ENCODE data around the gene IRF3. TPM values are rescaled to one million over a fixed set of nuclear protein-coding genes. Genes with fewer than 3 reads are reported as not detected.
A peak's percentile ranks its signal among the peaks of the same experiment; 100 is the strongest.

IRF3 gene
- polyA plus RNA-seq, 3 donors = 29.8 to 115 (median 41.1) TPM

DNA sequence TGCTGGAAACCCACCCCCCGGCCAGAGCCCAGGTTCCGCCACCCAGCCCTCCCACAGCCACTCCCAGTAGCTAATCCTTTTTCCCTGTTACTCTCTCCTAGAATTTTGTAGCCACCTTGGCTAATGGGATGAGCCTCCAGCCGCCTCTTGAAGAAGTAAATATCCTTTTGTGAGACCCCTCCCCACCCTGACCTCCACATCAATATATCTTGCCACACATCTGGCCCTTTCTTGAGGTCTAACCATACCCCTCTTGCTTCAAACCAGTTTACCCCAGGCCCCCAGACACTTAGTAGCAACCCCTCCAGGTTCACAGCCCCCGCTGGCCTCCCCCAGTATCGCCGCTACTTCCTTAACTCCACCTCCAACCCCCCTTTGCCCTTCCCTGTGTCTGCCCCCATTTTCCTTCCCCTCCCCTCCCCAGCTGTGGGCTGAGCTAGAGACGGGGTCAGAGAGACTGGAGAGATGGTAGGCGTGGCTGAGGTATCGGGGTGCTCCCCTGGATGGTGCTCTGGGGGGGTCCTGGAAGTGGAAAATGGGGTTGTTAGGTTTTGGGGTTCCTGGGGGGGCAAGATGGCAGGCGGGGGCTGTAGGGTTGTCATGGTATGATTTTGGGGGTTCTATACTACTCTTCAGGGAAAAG is 14.2 kb upstream of the IRF3 start:
- peaks cover 27 to 38% of the 10 kb centered on the region in 2 donors for H3K36me3 Mint-ChIP-seq
- peaks cover 24 to 38% of the 10 kb centered on the region in 2 donors for H3K4me1 ChIP-seq (ENCODE audit: control insufficient read depth in 1 of 2, insufficient read depth in 2 of 2, low read length in 2 of 2)
- H3K27ac Mint-ChIP-seq = peak overlapping the region in 2 of 7 donors; percentile 27 to 84

More for the DNA sequence above, 14.2 kb upstream of the IRF3 start:
- H3K9me3 Mint-ChIP-seq = peaks cover 0 to 2% (median 0%) of the 10 kb centered on the region in 7 donors
- intact Hi-C loops (cut with micrococcal nuclease) = loop anchor here (5.0 to 10.0 kb wide), 6 partner anchors 38 to 208 kb away; partner anchors contain the start of genes PRR12 (in 2 of the 2), RPS11 (in 2 of the 2), AKT1S1 (in 1 of the 2) and FLT3LG (in 1 of the 2)
- Histone ChIP-seq H3K4me2 (replicated peaks; ENCODE audit: extremely low read depth, low read length, poor library complexity, severe bottlenecking) (peak overlapping the region; percentile 75), H2AFZ (ENCODE audit: insufficient read depth, low read depth, low read length, poor library complexity, severe bottlenecking) (no peak overlapping the region), H3K36me3 (replicated peaks in 1 of 2; ENCODE audit: control insufficient read depth in 1 of 2, insufficient read depth in 2 of 2, low read length in 2 of 2) (peaks cover 20 to 31% of the 10 kb centered on the region in 2 donors), H3K27ac (ENCODE audit: low read depth in 1 of 2, low read length in 2 of 2) (peak overlapping the region in 1 of 2 donors; percentile 45), H3K4me3 (replicated peaks in 1 of 3; ENCODE audit: low read depth in 2 of 3, low read length in 3 of 3) (peak overlapping the region in 1 of 3 experiments; percentile 68), H3K79me2 (ENCODE audit: insufficient read depth, low read length) (peaks cover 37% of the 10 kb centered on the region), H4K20me1 (ENCODE audit: insufficient read depth, low read length) (peaks cover 25% of the 10 kb centered on the region), H3K9me3 (replicated peaks in 1 of 2; ENCODE audit: control insufficient read depth in 1 of 2, insufficient read depth in 1 of 2, low read length in 2 of 2) (no peaks in the 10 kb centered on the region), H3K9ac (ENCODE audit: insufficient read depth, low read length, poor library complexity, severe bottlenecking) (no peak overlapping the region), H3K27me3 (ENCODE audit: control insufficient read depth in 2 of 2, insufficient read depth in 2 of 2, low read length in 2 of 2) (no peaks in the 10 kb centered on the region)
- TF ChIP-seq CTCF (IDR thresholded peaks at IDR 0.05) = no peak
- H3K4me1 Mint-ChIP-seq = peaks cover 18% of the 10 kb centered on the region
- 94% methylated on average over 3 of the region's 10 CpGs for WGBS (ENCODE audit: insufficient coverage)
- H3K4me3 Mint-ChIP-seq = no peak overlapping the region
- peaks cover 0 to 7% (median 0%) of the 10 kb centered on the region in 3 donors for H3K27me3 Mint-ChIP-seq (ENCODE audit: low read depth in 3 of 3)
- DNase-seq = no peak

Data from CD14-positive monocyte (primary cell).